Epithelial cell of esophagus (primary cell): ENCODE results near the gene BBIP1.

ENCODE experiments used
- DNase-seq: peaks from one replicate; pipeline ENCODE4 v3.0.0; 2010; ENCODE audit warnings: low read depth
- H3K4me3 ChIP-seq: 2 replicates; pipeline ENCODE4 v1.5.1; 2011; ENCODE audit warnings: mild to moderate bottlenecking, low read length, control low read depth
- CTCF ChIP-seq: IDR thresholded peaks from 2 replicates; pipeline ENCODE4 v1.5.1; 2011; ENCODE audit warnings: low read depth, mild to moderate bottlenecking, low read length, control low read depth, inconsistent platforms; ENCODE audit not compliant: insufficient read depth; ENCODE audit errors: missing control alignments

Gene BBIP1

GRCh38 chr10:110851020-110851612 is 67.9 kb downstream of the BBIP1 start:
- no peak for TF ChIP-seq CTCF
- peak; percentile 48 for DNase-seq
- H3K4me3 ChIP-seq = no peak overlapping the region

GRCh38 chr10:110850099-110850498 is 68.9 kb downstream of the BBIP1 start:
- no peak for TF ChIP-seq CTCF
- no peak for DNase-seq
- H3K4me3 ChIP-seq = no peak overlapping the region
